ENCODE data around the gene RAB3D.
A peak's percentile ranks its signal among the peaks of the same experiment; 100 is the strongest.

Gene RAB3D

DNA sequence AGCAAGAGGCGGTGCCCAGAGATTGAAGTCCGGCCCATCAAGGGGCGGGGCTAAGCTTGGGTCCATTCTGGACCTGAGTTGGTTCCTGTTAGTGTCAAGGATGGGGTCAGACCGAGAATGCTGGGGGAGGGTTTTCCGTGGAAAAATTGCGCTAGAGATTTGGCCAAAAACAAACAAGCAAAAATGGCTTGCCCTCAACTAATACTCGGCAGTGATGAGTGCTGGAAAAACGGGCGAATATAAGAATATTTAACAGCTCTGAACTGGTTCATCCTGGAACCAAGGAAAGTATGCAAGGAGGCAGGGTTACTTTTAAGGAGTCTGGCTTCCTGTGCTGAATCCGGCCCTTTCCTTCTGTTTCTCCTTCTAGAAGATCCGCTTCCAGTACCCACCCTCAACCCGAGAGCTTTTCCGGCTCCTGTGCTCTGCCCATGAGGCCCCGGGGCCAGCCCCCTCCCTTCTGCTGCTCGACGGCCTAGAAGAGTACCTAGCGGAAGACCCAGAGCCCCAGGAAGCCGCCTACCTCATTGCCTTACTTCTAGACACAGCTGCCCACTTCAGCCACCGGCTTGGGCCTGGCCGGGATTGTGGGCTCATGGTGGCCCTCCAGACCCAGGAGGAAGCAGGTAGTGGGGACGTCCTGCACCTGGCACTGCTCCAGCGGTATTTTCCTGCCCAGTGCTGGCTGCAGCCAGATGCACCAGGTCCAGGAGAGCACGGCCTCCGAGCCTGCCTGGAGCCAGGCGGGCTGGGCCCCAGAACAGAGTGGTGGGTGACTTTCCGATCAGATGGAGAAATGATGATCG lies 35.9 kb upstream of the RAB3D start:
- no peaks in the 10 kb centered on the region for H3K36me3 ChIP-seq (ENCODE audit: insufficient read depth, low read length)
- H3K4me1 ChIP-seq (ENCODE audit: insufficient read depth, low read length), result peaks cover 23% of the 10 kb centered on the region
- peak overlapping the region; percentile 37 for H2AFZ ChIP-seq (ENCODE audit: low read depth, low read length)
- no peaks in the 10 kb centered on the region for H3K9me3 ChIP-seq (ENCODE audit: low read length)
- H3K27me3 ChIP-seq (ENCODE audit: insufficient read depth, low read length), result no peaks in the 10 kb centered on the region
- H3K4me3 ChIP-seq (ENCODE audit: low read length), result peak overlapping the region; percentile 59

- Histone ChIP-seq H3K36me3 (ENCODE audit: insufficient read depth, low read length) (no peaks in the 10 kb centered on the region), H3K9me3 (ENCODE audit: low read length) (no peaks in the 10 kb centered on the region), H3K27me3 (ENCODE audit: insufficient read depth, low read length) (no peaks in the 10 kb centered on the region), H3K4me1 (ENCODE audit: insufficient read depth, low read length) (peaks cover 23% of the 10 kb centered on the region), H2AFZ (ENCODE audit: low read depth, low read length) (peak within 1 kb of the TSS; percentile 37), H3K4me3 (ENCODE audit: low read length) (peak within 1 kb of the TSS; percentile 59)
Observed at GRCh38 chr19:11374433-11375142, 35.1 kb upstream of the RAB3D start, which contains the start of gene SWSAP1. Gene SWSAP1, plus strand, starts transcription at chr19:11374666. Its CDS starts 15 bp downstream, at chr19:11374681.

DNA sequence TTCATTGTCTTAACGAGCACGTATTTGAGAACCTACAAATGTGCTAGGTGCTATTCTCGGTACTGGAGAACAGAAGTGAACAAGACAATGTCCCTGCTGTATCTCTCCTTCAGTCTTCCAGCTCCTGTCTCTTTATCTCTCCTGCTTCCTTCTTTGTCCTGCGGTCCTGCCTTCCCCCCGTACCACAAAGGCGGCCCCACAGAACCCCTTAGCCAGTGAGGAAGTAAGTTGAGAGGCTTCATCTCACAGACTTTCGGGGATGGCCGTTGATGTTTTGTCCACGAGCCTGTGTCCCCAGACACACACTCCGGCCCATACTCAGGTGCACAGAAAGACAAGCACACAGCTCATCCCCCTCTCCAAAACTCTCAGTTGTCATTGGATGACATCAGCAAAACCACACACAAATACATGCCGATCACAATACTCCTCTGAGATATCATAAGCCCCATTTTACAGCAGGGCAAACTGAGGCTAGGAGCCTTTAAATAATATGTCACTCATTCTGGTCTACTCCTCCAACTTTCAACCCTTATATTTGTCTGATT lies 34.5 kb upstream of the RAB3D start:
- no peak overlapping the region for H2AFZ ChIP-seq (ENCODE audit: low read depth, low read length)
- H3K9me3 ChIP-seq (ENCODE audit: low read length), result no peaks in the 10 kb centered on the region
- no peaks in the 10 kb centered on the region for H3K27me3 ChIP-seq (ENCODE audit: insufficient read depth, low read length)
- peaks cover 23% of the 10 kb centered on the region for H3K4me1 ChIP-seq (ENCODE audit: insufficient read depth, low read length)
- no peaks in the 10 kb centered on the region for H3K36me3 ChIP-seq (ENCODE audit: insufficient read depth, low read length)
- H3K4me3 ChIP-seq (ENCODE audit: low read length), result peak overlapping the region; percentile 59

GRCh38 chr19:11373166-11373884 lies 33.9 kb upstream of the RAB3D start:
- H3K4me1 ChIP-seq (ENCODE audit: insufficient read depth, low read length), result peaks cover 20% of the 10 kb centered on the region
- no peaks in the 10 kb centered on the region for H3K9me3 ChIP-seq (ENCODE audit: low read length)
- no peaks in the 10 kb centered on the region for H3K27me3 ChIP-seq (ENCODE audit: insufficient read depth, low read length)
- no peak overlapping the region for H2AFZ ChIP-seq (ENCODE audit: low read depth, low read length)
- H3K4me3 ChIP-seq (ENCODE audit: low read length), result peak overlapping the region; percentile 59
- H3K36me3 ChIP-seq (ENCODE audit: insufficient read depth, low read length), result no peaks in the 10 kb centered on the region

- no peak overlapping the region for H2AFZ ChIP-seq (ENCODE audit: low read depth, low read length)
- H3K9me3 ChIP-seq (ENCODE audit: low read length), result no peaks in the 10 kb centered on the region
- no peak overlapping the region for H3K4me3 ChIP-seq (ENCODE audit: low read length)
- H3K36me3 ChIP-seq (ENCODE audit: insufficient read depth, low read length), result no peaks in the 10 kb centered on the region
- peaks cover 18% of the 10 kb centered on the region for H3K4me1 ChIP-seq (ENCODE audit: insufficient read depth, low read length)
- H3K27me3 ChIP-seq (ENCODE audit: insufficient read depth, low read length), result no peaks in the 10 kb centered on the region
Observed at GRCh38 chr19:11370744-11371143, 31.3 kb upstream of the RAB3D start.

- Histone ChIP-seq H3K36me3 (ENCODE audit: insufficient read depth, low read length) (no peaks in the 10 kb centered on the region), H3K4me1 (ENCODE audit: insufficient read depth, low read length) (no peaks in the 10 kb centered on the region), H2AFZ (ENCODE audit: low read depth, low read length) (no peak overlapping the region)
Observed at GRCh38 chr19:11367528-11367927, 28.1 kb upstream of the RAB3D start.

DNA sequence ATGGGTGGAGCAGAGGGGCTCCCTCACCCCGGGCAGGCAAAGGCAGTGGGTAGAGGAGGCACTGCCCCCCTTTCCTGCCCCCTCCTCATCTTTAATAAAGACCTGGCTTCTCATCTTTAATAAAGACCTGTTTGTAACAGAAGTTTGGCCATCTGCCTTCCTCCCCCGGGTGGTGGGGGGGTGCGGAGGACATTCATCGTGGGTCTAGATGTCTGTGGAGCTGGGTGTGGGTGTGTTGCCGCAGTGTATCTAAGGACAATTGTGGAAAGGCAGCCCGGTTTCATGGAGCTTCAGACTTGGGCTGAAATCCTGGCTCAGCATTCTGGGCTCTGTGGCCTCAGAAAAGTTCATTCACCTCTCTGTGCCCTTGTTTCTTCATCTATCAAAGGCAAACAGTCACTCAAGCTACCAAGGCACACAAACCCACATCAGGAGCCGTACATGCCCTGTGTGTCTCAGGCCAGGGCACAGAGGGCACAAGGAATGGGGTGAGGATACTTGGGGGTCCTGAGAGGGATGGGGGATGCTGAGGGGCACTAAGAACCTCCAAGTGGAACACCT lies 26.2 kb upstream of the RAB3D start:
- Histone ChIP-seq H3K4me1 (ENCODE audit: insufficient read depth, low read length) (no peaks in the 10 kb centered on the region), H3K9me3 (ENCODE audit: low read length) (no peaks in the 10 kb centered on the region), H3K27me3 (ENCODE audit: insufficient read depth, low read length) (no peaks in the 10 kb centered on the region), H3K36me3 (ENCODE audit: insufficient read depth, low read length) (peaks cover 3% of the 10 kb centered on the region), H3K4me3 (ENCODE audit: low read length) (no peak overlapping the region), H2AFZ (ENCODE audit: low read depth, low read length) (no peak overlapping the region)

More at GRCh38 chr19:11367528-11367927, 28.1 kb upstream of the RAB3D start:
- H3K27me3 ChIP-seq (ENCODE audit: insufficient read depth, low read length), result no peaks in the 10 kb centered on the region
- no peaks in the 10 kb centered on the region for H3K9me3 ChIP-seq (ENCODE audit: low read length)
- H3K4me3 ChIP-seq (ENCODE audit: low read length), result no peak overlapping the region

GRCh38 chr19:11364935-11365334 lies 25.5 kb upstream of the RAB3D start:
- Histone ChIP-seq H3K36me3 (ENCODE audit: insufficient read depth, low read length) (peaks cover 3% of the 10 kb centered on the region), H2AFZ (ENCODE audit: low read depth, low read length) (no peak overlapping the region), H3K4me3 (ENCODE audit: low read length) (no peak overlapping the region), H3K27me3 (ENCODE audit: insufficient read depth, low read length) (no peaks in the 10 kb centered on the region), H3K4me1 (ENCODE audit: insufficient read depth, low read length) (no peaks in the 10 kb centered on the region), H3K9me3 (ENCODE audit: low read length) (no peaks in the 10 kb centered on the region)

GRCh38 chr19:11364296-11364904 lies 24.9 kb upstream of the RAB3D start:
- H3K27me3 ChIP-seq (ENCODE audit: insufficient read depth, low read length), result no peaks in the 10 kb centered on the region
- peaks cover 3% of the 10 kb centered on the region for H3K36me3 ChIP-seq (ENCODE audit: insufficient read depth, low read length)
- no peaks in the 10 kb centered on the region for H3K9me3 ChIP-seq (ENCODE audit: low read length)
- H2AFZ ChIP-seq (ENCODE audit: low read depth, low read length), result no peak overlapping the region
- H3K4me1 ChIP-seq (ENCODE audit: insufficient read depth, low read length), result no peaks in the 10 kb centered on the region
- H3K4me3 ChIP-seq (ENCODE audit: low read length), result no peak overlapping the region

- Histone ChIP-seq H3K36me3 (ENCODE audit: insufficient read depth, low read length) (peaks cover 3% of the 10 kb centered on the region), H3K4me1 (ENCODE audit: insufficient read depth, low read length) (no peaks in the 10 kb centered on the region), H3K27me3 (ENCODE audit: insufficient read depth, low read length) (no peaks in the 10 kb centered on the region), H3K4me3 (ENCODE audit: low read length) (no peak overlapping the region), H2AFZ (ENCODE audit: low read depth, low read length) (no peak overlapping the region), H3K9me3 (ENCODE audit: low read length) (no peaks in the 10 kb centered on the region)
Observed at GRCh38 chr19:11363881-11364280, 24.4 kb upstream of the RAB3D start.

GRCh38 chr19:11361771-11362731 lies 22.6 kb upstream of the RAB3D start:
- peaks cover 3% of the 10 kb centered on the region for H3K36me3 ChIP-seq (ENCODE audit: insufficient read depth, low read length)
- no peaks in the 10 kb centered on the region for H3K27me3 ChIP-seq (ENCODE audit: insufficient read depth, low read length)
- H2AFZ ChIP-seq (ENCODE audit: low read depth, low read length), result no peak overlapping the region
- H3K4me1 ChIP-seq (ENCODE audit: insufficient read depth, low read length), result no peaks in the 10 kb centered on the region
- no peak overlapping the region for H3K4me3 ChIP-seq (ENCODE audit: low read length)
- no peaks in the 10 kb centered on the region for H3K9me3 ChIP-seq (ENCODE audit: low read length)
